ENCODE data around the gene AFG1L.
"Not testable (repeated sequence)": the region's sequence is repeated elsewhere in the genome, so short reads cannot be mapped to it uniquely, and the experiment has no call there.

Gene AFG1L

DNA sequence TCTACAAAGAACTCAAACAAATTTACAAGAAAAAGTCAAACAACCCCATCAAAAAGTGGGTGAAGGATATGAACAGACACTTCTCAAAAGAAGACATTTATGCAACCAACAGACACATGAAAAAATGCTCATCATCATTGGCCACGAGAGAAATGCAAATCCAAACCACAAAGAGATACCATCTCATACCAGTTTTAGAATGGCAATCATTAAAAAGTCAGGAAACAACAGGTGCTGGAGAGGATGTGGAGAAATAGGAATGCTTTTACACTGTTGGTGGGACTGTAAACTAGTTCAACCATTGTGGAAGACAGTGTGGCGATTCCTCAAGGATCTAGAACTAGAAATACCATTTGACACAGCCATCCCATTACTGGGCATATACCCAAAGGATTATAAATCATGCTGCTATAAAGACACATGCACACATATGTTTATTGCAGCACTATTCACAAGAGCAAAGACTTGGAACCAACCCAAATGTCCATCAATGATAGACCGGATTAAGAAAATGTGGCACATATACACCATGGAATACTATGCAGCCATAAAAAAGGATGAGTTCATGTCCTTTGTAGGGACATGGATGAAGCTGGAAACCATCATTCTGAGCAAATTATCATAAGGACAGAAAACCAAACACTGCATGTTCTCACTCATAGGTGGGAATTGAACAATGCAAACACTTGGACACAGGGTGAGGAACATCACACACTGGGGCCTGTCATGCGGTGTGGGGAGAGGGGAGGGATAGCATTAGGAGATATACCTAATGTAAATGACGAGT, 121.4 kb downstream of the AFG1L start:
- DNase-seq (ENCODE audit: low read depth in 2 of 2): not testable (repeated sequence)

DNA sequence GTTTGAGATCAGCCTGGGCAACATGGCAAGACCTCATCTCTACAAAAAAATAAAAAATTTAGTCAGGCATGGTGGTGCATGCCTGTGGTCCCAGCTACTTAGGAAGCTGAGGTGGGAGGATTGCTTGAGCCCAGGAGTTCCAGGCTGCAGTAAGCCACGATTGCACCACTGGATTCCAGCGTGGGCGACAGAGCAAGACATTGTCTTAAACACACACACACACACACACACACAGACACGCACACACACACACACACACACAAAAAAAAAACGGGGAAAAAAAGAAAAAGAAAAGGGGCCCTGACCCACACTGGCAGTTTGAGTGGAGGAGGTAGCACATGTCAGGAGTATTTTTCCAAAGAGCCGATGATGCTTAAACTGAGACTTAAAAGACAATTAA, 122.2 kb downstream of the AFG1L start:
- DNase-seq (ENCODE audit: low read depth in 2 of 2): no peak

DNA sequence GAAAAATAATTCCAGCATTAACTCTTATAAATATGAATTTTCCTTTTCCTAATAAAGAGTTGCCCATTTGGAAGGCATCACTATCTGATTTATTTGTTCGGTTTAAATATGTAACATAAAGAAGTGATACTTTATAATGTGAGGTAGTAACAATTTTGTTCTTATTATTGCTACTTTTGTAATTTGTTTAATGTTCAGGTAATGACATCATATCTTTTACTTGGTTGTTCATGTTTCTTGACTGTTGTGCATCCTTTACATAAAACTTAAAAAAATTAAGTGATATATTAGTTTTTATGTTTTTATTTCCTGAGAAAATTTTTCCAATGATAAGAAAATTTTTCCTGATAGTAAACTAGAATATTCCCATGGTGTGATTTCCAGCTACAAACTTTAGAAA, 124.6 kb downstream of the AFG1L start:
- no peak for DNase-seq (ENCODE audit: low read depth in 2 of 2)

DNA sequence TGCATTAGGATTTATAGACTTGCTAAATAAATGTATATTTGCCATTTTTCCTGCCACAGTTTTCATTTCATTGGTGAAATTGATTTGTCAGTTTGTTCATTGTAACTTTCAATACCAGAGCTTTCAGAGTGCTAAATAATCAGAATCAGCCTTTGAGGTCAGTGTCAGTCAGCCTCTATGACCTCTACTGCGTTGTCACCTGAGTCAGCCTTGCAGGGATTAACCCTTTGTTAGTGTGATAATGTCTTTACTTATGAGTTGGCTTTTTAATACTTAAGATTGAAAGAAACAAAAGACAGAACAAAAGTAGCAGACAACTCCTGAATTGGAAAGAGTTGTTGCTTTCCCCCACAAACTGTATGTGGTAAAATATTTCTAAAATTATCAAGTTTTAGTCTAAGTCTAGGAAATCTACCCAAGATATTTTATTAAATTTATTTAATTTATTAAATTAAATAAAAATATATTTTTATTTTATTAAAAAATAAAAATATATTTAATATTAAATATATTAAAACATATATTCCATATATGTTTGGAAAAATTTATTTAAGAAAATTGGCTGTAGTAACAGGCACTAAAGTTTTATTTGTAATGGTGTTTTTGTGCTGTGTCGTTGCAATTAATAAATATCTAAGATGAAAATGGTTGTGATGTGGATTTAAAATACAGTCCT, 125.2 kb downstream of the AFG1L start:
- no peak for DNase-seq (ENCODE audit: low read depth in 2 of 2)

DNA sequence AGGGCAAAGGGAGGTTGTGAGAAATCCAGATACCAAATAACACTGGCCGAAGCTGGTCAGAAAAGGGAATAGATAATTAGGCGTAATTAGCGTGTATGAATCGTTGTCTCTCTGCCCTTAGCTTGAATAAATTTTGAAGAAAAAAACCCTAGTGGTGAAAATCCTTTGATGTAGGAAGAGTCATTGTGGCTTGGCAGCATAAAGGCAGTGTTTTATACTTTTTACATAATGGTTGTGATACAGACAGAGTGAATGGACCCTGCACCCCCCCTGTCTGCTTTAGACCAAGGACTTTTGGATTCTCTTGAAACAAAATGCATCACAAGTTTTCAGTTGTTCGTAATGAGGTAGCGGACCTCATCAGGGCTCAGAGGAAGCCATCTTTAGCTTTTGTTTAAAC, 126.5 kb downstream of the AFG1L start:
- no peak for DNase-seq (ENCODE audit: low read depth in 2 of 2)

DNA sequence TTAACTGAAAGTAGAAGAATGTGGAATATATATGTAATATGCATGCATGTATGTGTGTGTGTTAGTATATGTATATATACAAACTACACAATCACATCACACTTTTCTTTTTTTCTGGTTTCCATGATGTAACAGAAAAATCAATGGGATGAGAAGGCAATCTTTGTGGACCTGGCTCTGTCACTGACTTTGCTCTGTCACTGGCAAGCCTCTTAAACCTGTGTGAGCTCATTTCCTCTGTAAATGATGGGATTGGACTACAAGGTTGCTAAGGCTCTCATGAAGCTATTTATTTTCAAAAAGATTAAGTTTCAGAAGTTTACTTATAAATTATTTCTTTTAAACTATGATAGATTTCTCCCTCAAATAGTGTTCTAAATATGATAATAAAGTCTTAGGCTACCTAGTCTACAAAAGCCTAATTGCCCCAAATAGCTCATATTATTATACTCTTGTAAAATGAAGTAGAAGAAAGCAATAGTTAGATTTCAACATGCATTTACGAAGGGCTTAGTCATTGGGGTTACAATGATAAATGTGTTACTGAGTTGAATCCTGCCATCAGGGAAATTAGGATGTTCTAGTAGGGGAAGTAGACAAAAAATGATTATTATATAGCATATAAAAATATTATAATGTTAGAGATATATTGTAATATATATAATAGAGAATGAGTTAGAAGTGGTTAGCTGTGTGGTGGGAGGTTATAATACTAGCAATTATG, 129.3 kb downstream of the AFG1L start:
- DNase-seq (ENCODE audit: low read depth in 2 of 2): no peak

DNA sequence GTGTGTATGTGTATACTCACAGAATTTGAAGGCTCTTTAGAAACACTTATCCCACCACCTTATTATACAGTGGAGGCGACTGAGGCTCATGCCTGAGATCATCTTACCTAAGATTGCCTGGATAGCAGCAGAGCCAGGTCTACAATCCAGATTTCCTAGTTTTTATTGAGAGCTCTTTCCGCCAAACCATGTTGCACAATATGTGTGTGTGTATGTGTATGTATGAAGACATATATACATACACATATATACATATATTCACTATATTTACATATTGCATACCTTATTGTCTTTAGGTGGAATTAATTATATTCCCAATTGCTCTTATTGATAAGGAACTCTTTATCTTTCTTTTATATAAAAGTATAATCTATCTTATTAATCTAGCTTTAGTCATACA, 130.6 kb downstream of the AFG1L start:
- no peak for DNase-seq (ENCODE audit: low read depth in 2 of 2)

DNA sequence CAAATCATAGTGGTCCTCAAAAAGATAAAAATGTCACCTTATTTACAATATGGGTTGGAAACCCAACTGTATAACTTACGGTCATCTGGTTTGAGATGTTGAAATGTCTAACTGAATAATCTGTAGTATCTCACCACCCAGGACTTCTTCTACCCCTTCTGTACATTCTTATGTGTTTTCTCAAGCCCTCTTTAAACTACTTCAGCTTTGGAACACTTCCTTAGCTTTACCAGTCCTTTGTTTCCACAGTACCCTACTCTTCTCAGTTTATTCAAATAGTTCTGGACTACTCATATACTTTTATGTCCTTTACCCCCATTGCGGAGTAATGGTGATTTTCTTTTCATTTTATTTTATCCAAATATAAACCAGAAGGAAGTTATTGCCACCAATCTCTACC, 137.3 kb downstream of the AFG1L start:
- no peak for DNase-seq (ENCODE audit: low read depth in 2 of 2)

GRCh38 chr6:108432792-108433191, 137.9 kb downstream of the AFG1L start:
- DNase-seq (ENCODE audit: low read depth in 2 of 2): no peak

GRCh38 chr6:108434222-108434621, 139.4 kb downstream of the AFG1L start:
- no peak for DNase-seq (ENCODE audit: low read depth in 2 of 2)

GRCh38 chr6:108435391-108435790, 140.5 kb downstream of the AFG1L start:
- DNase-seq (ENCODE audit: low read depth in 2 of 2): no peak

- DNase-seq (ENCODE audit: low read depth in 2 of 2): no peak
Observed at GRCh38 chr6:108436771-108437170, 141.9 kb downstream of the AFG1L start.

DNA sequence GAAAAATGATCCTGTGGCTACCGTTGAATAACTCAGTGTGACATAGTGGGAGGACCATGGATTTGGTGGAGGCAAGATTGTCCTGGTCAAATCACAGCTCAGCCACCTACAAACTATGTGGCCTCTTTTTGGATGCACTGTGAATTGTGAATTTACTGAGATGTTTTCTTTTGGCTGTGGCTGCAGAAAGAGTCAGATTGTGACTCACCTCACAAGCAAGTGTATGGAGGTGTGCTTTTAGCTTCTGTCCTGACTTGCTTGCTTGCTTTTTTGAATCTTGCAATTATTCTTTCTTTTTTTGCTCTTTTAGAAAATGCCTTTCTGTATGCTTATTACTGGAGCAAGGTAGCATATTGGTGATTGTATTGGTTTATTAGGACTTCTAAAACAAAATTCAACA, 143.0 kb downstream of the AFG1L start:
- no peak for DNase-seq (ENCODE audit: low read depth in 2 of 2)

DNA sequence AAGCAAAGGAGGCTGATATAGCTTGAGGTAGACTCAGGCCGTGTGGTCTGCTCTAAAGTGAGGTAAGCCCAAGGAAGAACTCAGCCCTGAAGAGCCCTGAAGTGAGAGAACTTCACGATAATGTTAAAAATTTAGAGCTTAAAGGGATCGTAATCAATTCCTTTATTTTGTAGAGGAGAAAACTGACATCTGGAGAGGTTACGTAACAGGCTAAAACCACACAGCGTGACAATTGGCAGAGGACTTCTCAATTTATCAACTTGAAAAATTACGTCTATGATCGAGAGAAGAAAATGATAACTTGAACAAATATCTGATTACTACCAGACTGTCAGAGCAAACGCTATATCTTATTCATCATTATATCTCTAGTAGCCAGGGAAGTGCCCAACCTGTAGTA, 144.1 kb downstream of the AFG1L start:
- no peak for DNase-seq (ENCODE audit: low read depth in 2 of 2)

DNA sequence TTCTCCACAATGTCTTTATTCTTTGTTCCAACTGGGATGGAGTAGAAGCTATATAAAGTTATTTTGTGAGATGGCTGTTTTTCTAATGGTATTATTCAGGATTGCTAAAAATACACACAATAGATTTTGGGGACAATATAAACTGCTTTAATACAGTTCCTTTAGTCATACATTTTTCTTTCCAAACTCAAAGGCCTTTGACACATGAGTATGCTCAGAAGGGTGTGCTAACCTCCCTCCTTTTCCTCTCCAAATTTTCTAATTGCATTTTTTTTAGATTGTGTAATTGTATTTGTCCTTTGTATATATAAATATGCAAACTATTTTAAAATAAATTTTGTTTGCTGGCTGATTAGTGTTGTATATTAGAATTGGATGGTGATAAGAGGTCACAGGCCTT, 146.3 kb downstream of the AFG1L start:
- no peak for DNase-seq (ENCODE audit: low read depth in 2 of 2)

DNA sequence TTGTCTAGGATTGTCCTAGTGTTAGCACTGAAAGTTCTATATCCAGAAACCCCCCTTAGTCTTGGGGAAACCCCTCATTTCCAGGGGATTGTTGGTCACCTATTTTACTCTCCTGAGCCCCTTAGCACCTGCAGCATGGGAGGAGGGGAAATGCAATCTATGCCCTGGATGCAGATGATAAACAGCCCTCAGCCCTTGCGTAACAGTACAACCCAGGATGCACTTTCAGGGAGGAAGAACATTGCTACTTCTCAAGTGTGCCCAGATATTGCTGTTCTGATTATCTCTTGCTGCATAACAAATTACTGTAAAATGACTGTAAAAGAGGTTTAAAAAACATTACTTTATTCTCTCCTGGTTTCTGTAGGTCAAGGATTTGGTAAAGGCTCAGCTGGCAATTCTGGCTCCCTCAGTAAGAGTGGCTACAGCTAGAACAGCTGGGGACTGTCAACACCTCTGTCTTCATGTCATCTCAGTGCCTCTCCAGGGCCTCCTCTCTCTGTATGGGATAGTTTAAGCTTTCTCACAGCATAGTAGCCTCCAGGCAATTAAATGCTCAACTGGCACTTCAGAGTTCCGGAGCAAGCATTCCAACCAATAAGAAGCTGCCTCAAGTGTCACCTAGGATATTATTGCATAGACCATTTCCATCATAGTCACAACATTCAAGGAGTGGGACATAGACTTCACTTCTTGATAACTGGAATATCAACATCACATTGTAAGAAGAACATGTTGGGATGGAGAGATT, 148.1 kb downstream of the AFG1L start:
- no peak for DNase-seq (ENCODE audit: low read depth in 2 of 2)

- DNase-seq (ENCODE audit: low read depth in 2 of 2): no peak
Observed at GRCh38 chr6:108446629-108447150, 151.8 kb downstream of the AFG1L start.

DNA sequence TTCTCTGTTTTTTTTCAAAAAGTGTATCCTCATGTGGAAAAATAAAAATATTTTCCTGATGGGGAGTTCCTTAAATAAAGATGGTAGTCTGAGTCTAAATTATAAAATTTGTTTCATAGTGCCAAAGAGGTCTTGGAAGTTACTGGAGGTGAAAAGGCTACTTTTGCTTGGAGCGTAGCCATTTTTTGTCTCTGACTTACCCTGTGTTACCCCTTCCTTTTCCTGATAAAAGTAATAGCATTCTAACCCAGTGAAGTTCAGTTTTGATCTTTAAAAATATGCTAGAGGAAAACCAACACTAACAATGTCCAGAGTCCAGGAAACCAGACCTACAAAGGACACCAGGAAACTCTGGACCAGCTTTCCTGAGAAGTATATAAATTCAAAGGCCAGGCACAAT, 153.6 kb downstream of the AFG1L start:
- no peak for DNase-seq (ENCODE audit: low read depth in 2 of 2)

- not testable (repeated sequence) for DNase-seq (ENCODE audit: low read depth in 2 of 2)
Observed at GRCh38 chr6:108449717-108450116, 154.9 kb downstream of the AFG1L start.

DNA sequence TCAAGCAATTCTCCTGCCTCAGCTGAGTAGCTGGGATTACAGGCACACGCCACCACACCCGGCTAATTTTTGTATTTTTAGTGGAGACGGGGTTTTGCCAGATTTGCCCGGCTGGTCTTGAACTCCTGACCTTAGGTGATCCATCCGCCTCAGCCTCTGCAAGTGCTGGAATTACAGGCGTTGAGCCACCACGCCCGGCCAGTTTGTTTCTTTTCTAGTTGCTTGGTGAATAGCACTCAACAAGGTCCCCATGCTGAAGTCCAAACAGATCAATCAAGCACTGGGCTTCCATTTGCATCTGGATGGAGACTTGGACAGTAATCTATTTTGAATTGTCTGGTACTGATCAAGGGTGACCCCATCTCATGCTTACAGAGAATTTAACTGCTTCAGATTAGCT, 157.0 kb downstream of the AFG1L start:
- DNase-seq (ENCODE audit: low read depth in 2 of 2): no peak

DNA sequence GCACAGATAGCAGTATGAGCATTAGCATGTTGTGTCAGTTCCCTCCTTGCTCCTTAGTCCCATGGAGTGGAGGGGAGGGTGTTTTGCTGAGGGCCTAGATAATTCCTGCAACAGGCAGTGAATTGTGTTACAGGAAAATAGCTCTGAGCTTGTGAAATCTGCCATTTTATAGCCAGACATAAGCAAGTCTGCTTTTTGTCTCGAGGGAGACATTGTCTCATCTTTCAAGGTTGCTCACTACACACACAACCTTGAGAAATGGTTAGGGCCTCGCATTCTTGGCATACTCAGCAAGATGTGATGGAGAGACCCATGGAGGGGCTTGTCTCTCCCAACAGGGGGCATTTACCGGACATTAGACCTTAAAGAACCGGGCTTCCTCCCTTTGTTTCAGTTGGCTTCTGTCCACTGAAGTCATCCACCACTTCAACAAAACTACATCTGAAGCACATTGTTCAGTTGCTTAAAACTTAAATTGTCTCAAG, 157.9 kb downstream of the AFG1L start:
- no peak for DNase-seq (ENCODE audit: low read depth in 2 of 2)

Measured in stimulated activated CD8-positive, alpha-beta memory T cell treated with anti-CD3 and anti-CD28 coated beads, Interleukin-7, amount 100 ng/mL, for 1 hour (primary cell).